K562 (cell line): ENCODE results near the gene TPR. TPM values are rescaled to one million over a fixed set of nuclear protein-coding genes. Genes with fewer than 3 reads are reported as not detected.
A peak's percentile ranks its signal among the peaks of the same experiment; 100 is the strongest.

Experiments used
- C11orf30 ChIP-seq: fragments of 450-650 bp; IDR thresholded peaks from 2 replicates; pipeline ENCODE4 v1.6.1; 2016; ENCODE audit warnings: low read depth, mild to moderate bottlenecking
- ESRRB ChIP-seq: fragments of 250-450 bp; sonication (Bioruptor Pico); IDR thresholded peaks from 2 replicates; pipeline ENCODE4 v1.5.0; 2020; ENCODE audit warnings: mild to moderate bottlenecking, moderate library complexity, borderline replicate concordance
- KHSRP ChIP-seq: fragments of 450-650 bp; IDR thresholded peaks from 2 replicates; pipeline ENCODE4 v1.6.1; 2017
- KLF13 ChIP-seq: fragments of 450-650 bp; IDR thresholded peaks from 2 replicates; pipeline ENCODE4 v1.6.1; 2016; ENCODE audit warnings: missing genetic modification characterization, low read depth, mild to moderate bottlenecking, missing compliant biosample characterization, moderate library complexity, borderline replicate concordance
- MAFF ChIP-seq: IDR thresholded peaks from 2 replicates; pipeline ENCODE4 v1.6.1; 2012; ENCODE audit warnings: low read length, improper control_type of control experiment
- MAFG ChIP-seq: fragments of 450-650 bp; conservative IDR thresholded peaks from 2 replicates; pipeline ENCODE4 v1.6.1; 2016; ENCODE audit warnings: missing genetic modification characterization, missing compliant biosample characterization
- NCOA4 ChIP-seq: fragments of 450-650 bp; IDR thresholded peaks from 2 replicates; pipeline ENCODE4 v1.6.1; 2018; ENCODE audit warnings: mild to moderate bottlenecking; ENCODE audit not compliant: partially characterized antibody
- PCBP1 ChIP-seq: fragments of 200-400 bp; formaldehyde crosslinking; IDR thresholded peaks from 2 replicates; pipeline ENCODE4 v1.6.1; 2018; ENCODE audit warnings: mild to moderate bottlenecking, low read depth, low read length; ENCODE audit not compliant: poor library complexity, severe bottlenecking
- SLC30A9 ChIP-seq: fragments of 250-450 bp; sonication (Bioruptor Pico); IDR thresholded peaks from 2 replicates; pipeline ENCODE4 v1.8.0; 2022; ENCODE audit warnings: mild to moderate bottlenecking, moderate library complexity
- SP2 ChIP-seq: IDR thresholded peaks from 2 replicates; pipeline ENCODE4 v1.6.1; 2011; ENCODE audit warnings: mild to moderate bottlenecking, low read depth, low read length, moderate library complexity; ENCODE audit not compliant: poor library complexity, severe bottlenecking; ENCODE audit errors: extremely low read depth
- TCF7L2 ChIP-seq: fragments of 150-350 bp; IDR thresholded peaks from 2 replicates; pipeline ENCODE4 v1.6.1; 2016; ENCODE audit warnings: low read depth, mild to moderate bottlenecking, low read length, moderate library complexity
- ZNF318 ChIP-seq, 2 experiments: fragments of 450-650 bp; IDR thresholded peaks; 2 replicates each; pipeline ENCODE4 v1.6.1; 2016; ENCODE audit warnings: mild to moderate bottlenecking in 2 of 2, borderline replicate concordance in 1 of 2, low read depth in 1 of 2, moderate library complexity in 1 of 2
- polyA plus RNA-seq, 8 experiments: library from polyadenylated mRNA; depleted of rRNA in 4 of 8; stranded (reverse) in 5 of 8; unstranded in 3 of 8; fragments of >200 nt; fragmentation: Nextera tagmentation in 2 of 8; fragmentation: Illumina TruSeq in 1 of 8; extraction: Ambion mirVana in 2 of 8; extraction: Trizol in 1 of 8; gene quantifications; 2 replicates each; pipeline versions ENCODE4 v1.2.1 to v1.2.3, GENCODE V29; 2011 to 2014; ENCODE audit warnings: inconsistent platforms in 1 of 8, missing spikeins in 1 of 8
- total RNA-seq, 7 experiments: library from RNA; depleted of rRNA in 6 of 7; stranded (reverse); fragments of >200 nt in 6 of 7; fragmentation: Illumina TruSeq in 2 of 7; extraction: Trizol in 2 of 7; gene quantifications; 2 replicates each; pipeline versions ENCODE4 v1.2.1 to v1.2.3, GENCODE V29; 2011 to 2021; ENCODE audit warnings: low replicate concordance in 1 of 7
- TF ChIP-seq, protein P1 (sequence below): fragments of 450-650 bp; IDR thresholded peaks from 2 replicates; pipeline ENCODE4 v1.6.1; 2018; ENCODE audit not compliant: partially characterized antibody

TPR gene
- total and polyA plus RNA-seq, 9 of the 15 experiments (the other 6 are each of a cell fraction or from before 2014, with no cell fraction given): 48.5 to 167 (median 138) TPM

DNA sequence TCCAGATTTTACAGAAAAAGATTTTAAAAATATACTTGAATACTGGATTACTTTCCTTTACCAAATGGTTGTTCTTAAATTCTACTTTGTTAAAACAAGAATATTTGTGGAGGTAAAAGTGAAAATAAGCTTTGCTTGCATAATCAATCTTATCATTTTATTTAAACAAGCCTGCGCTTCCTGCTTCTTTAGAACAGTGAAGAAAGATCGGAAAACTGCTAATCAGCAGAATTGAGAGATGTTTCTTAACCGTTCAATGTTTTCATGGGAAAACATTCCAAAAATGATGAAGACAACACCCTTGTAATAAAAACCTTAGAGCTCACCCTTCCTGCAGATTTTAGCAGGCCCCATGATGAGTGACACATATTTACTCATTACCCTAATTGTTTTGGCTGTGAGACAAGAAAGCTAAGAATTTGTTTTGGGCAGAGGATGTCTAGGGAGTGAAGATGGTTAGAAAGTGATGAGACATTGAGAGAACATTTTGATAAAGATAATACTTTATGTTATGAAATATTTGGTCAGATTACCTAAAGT, 72.6 kb downstream of the TPR start (continued):
- no peak for TF ChIP-seq SP2
- TF ChIP-seq, protein P1, sequence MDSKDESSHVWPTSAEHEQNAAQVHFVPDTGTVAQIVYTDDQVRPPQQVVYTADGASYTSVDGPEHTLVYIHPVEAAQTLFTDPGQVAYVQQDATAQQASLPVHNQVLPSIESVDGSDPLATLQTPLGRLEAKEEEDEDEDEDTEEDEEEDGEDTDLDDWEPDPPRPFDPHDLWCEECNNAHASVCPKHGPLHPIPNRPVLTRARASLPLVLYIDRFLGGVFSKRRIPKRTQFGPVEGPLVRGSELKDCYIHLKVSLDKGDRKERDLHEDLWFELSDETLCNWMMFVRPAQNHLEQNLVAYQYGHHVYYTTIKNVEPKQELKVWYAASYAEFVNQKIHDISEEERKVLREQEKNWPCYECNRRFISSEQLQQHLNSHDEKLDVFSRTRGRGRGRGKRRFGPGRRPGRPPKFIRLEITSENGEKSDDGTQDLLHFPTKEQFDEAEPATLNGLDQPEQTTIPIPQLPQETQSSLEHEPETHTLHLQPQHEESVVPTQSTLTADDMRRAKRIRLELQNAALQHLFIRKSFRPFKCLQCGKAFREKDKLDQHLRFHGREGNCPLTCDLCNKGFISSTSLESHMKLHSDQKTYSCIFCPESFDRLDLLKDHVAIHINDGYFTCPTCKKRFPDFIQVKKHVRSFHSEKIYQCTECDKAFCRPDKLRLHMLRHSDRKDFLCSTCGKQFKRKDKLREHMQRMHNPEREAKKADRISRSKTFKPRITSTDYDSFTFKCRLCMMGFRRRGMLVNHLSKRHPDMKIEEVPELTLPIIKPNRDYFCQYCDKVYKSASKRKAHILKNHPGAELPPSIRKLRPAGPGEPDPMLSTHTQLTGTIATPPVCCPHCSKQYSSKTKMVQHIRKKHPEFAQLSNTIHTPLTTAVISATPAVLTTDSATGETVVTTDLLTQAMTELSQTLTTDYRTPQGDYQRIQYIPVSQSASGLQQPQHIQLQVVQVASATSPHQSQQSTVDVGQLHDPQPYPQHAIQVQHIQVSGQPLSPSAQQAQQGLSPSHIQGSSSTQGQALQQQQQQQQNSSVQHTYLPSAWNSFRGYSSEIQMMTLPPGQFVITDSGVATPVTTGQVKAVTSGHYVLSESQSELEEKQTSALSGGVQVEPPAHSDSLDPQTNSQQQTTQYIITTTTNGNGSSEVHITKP: no peak
- TF ChIP-seq MAFF: peak; percentile 42; the same call in 1 of the 2 replicates
- TF ChIP-seq ZNF318 (IDR thresholded peaks at IDR 0.05; ENCODE audit: borderline replicate concordance in 1 of 2, low read depth in 1 of 2): no peak
- no peak for TF ChIP-seq ESRRB (CRISPR knock-in tag)
- no peak for TF ChIP-seq SLC30A9 (CRISPR knock-in tag)
- TF ChIP-seq PCBP1: no peak
- TF ChIP-seq TCF7L2: no peak
- TF ChIP-seq KLF13: no peak
- no peak for TF ChIP-seq NCOA4
- peak; percentile 57 for TF ChIP-seq C11orf30
- TF ChIP-seq MAFG (tag): peak; percentile 48; the same call in 1 of the 2 replicates
- no peak for TF ChIP-seq KHSRP
